ENCODE results near the gene LRIG2.
A peak's percentile ranks its signal among the peaks of the same experiment; 100 is the strongest.
"Not testable (repeated sequence)": the region's sequence is repeated elsewhere in the genome, so short reads cannot be mapped to it uniquely, and the experiment has no call there.

The LRIG2 gene, protein sequence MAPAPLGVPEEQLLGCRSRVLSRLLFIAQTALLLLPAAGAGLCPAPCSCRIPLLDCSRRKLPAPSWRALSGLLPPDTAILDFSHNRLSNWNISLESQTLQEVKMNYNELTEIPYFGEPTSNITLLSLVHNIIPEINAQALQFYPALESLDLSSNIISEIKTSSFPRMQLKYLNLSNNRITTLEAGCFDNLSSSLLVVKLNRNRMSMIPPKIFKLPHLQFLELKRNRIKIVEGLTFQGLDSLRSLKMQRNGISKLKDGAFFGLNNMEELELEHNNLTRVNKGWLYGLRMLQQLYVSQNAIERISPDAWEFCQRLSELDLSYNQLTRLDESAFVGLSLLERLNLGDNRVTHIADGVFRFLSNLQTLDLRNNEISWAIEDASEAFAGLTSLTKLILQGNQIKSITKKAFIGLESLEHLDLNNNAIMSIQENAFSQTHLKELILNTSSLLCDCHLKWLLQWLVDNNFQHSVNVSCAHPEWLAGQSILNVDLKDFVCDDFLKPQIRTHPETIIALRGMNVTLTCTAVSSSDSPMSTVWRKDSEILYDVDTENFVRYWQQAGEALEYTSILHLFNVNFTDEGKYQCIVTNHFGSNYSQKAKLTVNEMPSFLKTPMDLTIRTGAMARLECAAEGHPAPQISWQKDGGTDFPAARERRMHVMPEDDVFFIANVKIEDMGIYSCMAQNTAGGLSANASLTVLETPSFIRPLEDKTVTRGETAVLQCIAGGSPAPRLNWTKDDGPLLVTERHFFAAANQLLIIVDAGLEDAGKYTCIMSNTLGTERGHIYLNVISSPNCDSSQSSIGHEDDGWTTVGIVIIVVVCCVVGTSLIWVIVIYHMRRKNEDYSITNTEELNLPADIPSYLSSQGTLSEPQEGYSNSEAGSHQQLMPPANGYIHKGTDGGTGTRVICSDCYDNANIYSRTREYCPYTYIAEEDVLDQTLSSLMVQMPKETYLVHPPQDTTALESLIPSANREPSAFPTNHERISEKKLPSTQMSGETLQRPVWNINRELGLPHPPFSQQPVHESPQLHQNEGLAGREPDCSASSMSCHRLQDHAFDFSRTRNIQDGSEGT

DNA sequence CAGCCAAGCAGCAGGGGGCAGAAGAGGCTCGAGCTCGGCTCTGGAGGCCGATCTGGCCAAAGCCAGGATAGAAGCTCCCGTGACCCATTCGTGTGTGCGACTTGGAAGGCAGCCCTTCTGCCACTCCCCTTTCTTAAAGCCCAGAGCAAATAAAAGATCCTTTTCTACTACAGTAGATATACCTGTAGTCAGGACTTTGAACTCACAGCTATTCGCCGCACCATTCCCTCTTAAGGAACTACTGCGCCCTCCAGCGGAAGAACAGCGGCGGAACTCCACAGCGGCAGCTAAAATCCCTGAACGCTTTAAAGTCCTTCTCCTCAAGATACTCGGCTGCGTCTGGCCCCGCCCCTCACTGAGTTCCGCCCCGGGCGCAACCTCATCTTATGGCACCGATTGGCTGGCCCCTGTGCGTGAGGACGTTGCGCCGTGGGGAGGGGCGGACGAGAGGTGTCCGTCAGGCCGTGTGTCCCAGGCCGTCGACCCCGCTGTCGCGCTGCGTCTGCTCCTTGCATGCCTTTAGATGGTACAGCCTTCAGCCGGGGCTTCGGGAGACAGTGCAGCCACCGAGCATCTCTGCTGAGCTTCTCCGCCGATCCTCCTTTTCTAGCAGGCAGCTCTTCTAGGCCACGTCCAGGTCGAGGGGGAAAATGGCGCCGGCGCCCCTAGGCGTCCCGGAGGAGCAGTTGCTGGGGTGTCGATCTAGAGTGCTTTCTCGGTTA lies at the start of gene LRIG2:
LRIG2 (plus strand) TSS at position 442 of the 722 bp plus-strand sequence; CDS start at position 651, 209 bp downstream.
- DNase-seq: peak; percentile 99

DNA sequence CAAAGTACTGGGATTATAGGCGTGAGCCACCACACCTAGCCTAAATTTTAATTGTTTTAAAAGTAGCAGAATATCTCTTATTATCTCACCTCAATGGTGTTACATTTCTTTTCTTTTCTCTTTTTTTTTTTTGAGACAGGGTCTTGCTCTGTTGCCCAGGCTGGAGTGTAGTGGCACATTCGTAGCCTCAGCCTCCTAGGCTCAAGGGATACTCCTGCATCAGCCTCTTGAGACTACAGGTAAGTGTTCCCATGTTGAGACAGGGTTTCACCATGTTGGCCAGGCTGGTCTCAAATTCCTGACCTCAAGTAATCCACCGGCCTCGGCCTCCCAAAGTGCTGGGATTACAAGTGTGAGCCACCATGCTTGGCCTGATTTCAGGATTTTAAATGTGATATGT lies 49.7 kb upstream of the LRIG2 start:
- DNase-seq: not testable (repeated sequence)

DNA sequence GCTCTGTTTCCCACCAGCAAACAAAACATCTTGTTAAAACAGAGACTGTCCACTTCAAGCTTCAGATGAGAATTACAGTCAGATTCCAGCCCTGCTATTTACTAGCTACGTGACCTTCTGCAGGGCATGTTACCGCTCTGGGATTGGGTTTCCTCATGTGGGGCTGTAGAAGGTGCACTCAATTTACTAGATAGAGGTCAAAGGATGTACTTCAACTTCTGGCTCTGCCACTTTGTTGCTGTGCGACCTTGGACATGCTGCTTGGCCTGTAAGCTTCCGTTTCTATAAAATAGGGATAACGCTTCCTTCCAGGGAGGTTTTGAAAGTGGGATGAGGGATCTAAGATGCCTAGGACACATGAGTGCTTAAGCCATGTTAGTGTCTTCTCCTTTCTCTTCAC lies 46.0 kb upstream of the LRIG2 start:
- no peak for DNase-seq

DNA sequence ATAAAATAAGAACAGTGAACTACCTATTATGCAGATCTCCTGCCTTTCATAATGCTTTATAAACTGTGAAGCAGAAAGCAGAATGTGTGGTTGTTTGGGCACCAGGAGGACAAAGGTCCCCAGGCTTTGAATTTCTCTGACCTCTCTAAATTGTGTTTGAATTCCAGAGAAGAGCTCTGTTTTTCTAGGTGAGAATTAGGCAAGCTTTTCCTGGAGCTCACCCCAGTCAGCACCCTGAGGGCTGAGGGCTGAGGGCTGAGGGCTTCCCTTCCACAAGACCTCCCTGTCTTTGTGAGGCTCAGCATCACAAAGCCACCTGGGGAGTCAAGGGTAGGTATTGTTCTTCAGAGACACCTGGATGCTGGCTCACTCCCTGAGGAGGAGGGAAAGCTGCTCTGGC lies 45.5 kb upstream of the LRIG2 start:
- DNase-seq: no peak

DNA sequence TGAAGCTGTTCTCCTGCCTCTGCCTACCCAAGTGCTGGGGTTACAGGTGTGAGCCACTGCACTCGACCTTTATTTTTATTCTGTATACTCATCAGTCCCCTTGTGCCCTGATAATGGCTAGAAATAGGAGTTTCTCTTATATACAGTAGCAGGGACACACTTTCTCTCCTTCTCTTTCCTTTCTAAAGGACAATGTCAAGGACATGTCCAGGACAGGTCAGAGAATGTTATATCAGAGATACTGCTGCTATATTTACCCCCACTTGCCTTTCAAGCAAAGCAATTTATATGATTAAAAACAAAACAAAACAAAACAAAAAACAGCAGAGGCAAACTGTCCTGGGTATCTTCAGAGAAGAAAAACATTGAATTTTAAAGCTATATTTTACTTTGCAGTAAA lies 43.2 kb upstream of the LRIG2 start:
- no peak for DNase-seq

DNA sequence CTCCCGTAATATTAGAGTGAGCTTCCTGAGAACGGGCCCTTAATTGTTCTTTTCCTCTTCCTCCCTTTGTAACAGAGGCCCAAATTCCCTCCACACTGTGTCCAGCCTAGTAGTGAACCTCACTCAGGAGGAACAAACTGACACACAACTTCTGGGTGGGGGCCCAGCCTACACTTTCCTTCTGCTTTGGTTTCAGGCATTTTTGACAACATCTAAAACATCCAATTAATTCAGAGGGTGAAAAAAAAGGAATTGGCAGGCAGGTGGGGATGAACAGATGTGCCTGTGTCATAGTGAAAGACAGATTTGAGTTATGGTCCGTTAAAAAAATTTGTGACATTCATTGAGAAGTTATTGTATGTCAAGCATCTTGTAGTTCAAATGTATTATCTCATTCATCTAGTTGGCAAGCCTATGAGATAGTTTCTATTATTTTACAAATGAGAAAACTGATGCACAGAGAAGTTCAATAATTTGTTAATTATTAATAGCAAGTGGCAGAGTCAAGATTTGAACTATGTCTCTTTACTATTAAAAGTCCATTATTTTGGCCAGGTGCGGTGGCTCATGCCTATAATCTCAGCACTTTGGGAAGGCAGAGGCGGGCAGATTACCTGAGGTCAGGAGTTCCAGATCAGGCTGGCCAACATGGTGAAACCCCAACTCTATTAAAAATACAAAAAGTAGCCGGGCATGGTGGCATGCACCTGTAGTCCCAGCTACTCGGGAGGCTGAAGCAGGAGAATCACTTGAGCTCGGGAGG lies 41.6 kb upstream of the LRIG2 start:
- no peak for DNase-seq

DNA sequence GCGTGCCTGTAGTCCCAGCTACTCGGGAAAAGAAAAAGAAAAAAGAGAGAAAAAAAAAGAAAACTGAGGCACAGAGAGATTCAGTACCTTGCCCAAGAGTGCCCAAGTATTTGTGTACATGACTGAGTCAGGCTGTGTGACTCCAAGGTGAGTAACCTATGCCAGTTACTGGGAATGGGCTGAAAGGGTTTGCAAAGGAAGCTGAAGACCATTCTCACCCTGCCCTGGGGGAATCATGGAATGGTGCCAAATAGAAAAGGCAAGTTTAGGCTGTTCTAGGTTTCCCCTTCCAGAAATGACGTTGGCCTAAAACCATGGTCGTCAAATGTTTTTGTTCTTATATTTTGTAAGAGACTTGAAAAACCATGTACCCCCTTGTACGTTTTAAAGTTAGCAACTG lies 37.9 kb upstream of the LRIG2 start:
- no peak for DNase-seq

DNA sequence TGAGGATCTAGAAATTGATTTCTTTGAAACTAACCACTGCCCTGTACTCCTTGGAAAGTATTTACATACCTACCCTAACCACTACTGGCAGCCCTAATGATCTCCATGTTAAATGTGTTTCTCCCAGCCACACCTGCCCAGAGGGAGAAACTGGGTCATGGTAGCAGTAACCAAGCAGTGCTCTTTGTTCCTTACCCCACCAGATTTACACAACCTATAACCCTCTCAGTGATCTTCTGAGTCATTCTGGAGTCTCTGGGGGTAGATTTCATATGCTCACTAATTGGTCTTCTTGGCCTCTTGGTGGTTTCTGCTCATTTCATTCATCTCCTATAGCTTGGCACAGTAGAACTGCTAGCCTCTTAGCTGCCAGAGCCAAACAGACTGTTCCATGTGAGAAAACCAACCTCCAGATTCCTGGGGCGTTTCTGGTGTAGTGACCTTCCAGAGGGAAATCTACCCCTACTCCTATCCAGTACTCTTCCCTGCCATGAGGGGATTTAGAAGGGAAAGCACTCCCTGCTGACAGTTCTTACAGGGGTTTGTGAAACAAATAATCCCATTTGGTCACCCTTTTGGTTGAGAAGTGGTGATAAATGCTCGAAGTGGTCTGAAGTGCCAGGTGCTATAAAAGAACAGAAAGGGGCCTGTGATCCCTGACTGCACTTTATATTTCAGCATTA lies 36.2 kb upstream of the LRIG2 start:
- no peak for DNase-seq

DNA sequence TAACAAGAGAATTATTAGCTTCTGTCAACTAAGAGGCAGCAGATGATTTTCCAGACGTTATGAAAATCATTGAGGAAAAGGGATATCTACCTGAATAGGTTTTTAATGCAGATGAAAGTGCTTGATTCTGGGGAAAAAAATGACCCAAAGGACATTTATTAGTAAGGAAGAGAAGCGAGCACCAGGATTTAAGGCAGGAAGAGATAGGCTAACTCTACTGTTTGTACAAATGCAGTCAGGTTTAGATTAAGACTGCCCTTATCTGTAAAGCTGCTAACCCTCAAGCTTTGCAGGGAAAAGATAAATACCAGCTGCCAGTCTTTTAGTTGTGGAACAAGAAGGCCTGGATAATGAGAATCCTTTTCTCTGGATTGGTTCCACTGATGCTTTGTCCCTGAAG lies 33.0 kb upstream of the LRIG2 start:
- DNase-seq: no peak

DNA sequence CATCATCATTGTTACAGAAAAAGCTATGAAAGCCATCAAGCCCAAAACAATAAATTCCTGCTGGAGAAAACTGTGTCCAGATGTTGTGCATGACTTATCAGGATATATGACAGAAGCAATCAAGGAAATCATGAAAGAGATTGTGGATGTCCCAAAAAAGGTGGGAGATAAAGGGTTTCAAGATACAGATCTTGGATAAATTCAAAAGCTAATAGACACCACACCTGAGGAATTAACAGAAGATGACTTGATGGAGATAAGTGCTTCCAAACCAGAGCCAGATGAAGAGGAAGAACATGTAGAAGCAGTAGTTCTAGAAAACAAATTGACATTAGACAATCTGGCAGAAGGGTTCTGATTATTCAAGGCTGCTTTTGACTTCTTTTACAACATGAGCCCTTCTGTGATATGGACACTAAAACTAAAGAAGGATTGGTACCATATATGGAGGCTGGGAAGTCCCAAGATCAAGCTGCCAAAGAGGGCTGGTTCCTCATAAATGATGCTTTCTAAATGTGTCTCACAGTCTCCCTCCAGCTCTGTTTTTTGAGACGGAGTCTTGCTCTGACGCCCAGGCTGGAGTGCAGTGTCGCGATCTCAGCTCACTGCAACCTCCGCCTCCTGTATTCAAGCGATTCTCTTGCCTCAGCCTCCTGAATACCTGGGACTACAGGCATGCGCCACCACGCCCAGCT lies 32.1 kb upstream of the LRIG2 start:
- no peak for DNase-seq

DNA sequence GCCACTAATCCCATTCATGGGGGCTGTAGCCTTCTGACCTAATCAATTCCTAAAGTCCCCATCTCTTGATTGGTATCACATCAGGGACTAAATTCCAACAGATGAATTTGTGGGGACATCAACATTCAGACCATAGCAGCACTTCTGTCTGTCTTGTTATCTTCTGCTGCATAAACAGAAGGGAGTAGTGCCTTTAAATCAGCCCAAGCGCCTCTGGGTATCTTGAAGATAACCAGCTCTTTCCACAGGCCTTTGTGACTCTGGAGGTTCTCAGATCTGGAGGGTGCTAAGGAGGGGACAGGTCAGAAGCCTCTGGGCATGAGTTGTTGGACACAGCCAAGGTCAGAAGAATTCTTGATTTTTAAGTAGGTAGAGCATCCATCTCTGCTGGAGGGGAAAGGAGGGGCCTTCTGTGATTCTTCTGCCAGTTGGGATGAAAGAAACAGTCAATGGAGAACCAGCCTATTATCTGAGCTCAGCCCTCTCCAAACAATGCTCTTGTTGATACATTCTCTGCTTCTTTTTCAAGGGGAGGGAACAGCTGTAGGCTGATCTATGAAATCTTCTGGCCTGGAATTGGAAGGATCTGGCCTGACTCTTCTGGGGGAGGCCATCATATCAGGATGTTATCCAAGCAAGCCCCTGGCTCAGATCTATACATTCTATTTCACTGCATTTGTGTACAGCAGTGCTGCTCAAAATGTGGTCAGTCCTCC lies 31.3 kb upstream of the LRIG2 start:
- DNase-seq: no peak

DNA sequence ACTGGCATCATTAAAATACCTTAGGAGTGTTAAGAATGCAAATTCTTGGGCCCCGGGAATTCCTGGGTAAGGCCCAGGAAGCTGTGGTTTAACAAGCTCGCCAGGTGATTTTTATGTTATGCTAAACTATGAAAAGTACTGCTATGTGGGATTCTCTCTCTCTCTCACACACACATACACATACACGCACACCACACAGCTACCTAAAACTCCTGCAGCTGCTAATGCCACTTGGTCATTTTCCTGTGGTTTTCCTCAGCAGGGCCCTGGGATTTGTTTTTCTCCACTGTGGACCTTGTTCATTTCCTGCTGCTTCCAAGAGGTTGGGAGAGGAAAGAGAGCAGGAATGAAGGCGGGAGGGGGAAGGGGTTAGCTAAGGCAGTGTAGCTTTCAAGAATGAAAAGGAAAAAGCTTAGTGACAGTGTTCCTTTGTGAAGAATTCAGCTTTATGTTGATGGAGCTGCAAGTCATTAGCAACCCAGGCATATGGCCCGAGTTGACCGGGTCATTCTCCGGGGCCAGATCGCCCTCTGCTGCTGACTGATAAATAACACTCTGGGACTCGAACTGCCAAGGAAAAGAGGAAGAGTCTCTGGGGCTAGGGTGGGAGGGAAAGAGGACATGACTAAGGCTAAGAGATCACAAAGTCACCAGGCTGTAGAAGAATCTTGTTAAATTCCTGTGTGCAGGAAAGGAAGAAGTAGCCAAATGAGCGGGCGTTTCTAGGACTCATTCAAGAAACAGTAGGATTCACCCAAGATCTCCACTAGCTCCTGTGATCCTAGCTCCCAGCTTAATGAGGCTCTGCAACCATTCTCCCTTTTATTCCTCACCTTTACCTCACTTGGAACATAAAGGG lies 30.5 kb upstream of the LRIG2 start:
- peak; percentile 41 for DNase-seq

DNA sequence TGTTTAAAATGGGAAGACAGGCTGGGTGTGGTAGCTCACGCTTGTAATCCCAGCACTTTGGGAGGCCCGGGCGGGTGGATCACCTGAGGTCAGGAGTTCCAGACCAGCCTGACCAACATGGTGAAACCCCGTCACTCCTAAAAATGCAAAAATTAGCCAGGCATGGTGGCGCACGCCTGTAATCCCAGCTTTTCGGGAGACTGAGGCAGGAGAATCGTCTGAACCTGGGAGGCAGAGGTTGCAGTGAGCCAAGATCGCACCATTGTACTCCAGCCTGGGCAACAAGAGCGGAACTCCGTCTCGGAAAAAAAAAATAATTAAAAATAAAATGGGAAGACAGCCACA lies 29.9 kb upstream of the LRIG2 start:
- DNase-seq: not testable (repeated sequence)

DNA sequence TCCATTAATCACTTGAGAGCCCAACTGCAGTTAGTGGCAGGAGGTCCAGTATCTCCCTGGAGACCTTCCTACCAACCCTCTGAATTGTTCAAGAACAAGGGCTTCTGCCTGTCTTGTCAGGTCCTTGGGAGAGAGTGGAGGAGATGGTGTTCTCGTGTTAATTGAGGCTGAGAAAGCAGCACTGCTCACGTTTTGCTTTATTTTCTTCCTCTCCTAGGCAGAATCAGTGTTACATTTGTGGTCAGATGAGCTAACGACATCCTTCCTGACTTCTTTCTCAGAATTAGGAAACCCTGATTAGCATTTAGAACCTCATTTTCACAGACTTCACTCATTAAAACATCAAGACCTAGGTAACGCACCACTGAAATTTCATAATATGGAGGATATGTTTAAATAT lies 26.4 kb upstream of the LRIG2 start:
- DNase-seq: peak; percentile 9

DNA sequence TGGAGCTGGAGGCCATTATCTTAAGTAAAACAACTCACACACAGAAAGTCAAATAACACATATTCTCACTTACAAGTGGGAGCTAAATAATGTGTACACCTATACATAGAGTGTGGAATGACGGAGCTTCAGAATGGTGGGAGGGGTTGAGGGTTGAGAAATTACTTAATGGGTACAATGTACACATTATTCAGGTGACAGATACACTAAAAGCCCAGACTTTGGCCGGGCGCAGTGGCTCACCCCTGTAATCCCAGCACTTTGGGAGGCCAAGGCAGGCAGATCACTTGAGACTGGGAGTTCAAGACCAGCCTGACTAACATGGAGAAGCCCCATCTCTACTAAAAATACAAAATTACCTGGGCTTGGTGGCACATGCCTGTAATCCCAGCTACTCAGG lies 24.9 kb upstream of the LRIG2 start:
- DNase-seq: no peak

DNA sequence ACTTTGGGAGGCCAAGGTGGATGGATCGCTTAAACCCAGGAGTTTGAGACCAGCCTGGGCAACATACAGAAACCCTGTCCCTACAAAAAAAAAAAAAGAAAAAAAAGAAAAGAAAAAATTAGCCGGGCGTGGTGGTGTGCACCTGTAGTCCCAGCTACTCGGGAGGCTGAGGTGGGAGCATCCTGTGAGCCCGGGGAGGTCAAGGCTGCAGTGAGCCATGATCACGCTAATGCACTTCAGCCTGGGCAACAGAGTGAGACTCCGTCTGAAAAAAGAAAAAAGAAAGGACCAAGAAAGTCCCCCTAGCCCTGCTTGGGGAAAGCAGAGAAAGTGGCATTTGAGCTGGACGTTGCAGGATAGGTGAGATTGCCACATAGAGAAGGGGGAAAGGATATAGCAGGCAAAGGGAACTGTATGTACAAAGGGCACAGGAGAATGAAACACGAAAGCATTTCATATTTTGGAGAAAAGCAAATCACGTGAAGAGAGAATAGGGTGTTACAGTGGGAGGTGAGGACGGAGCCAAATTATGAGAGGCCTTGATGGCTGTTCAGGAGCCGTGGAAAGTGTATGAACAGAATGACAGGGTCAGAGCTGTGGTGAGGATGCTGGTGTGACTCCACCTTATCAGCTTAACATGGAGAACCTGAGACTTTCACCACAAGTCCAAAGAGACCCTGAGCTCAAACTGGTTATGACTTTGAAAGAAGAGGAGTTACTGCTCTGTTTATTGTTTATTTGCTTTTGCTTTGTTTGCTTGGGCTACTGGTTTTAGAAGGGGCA lies 19.5 kb upstream of the LRIG2 start:
- DNase-seq: no peak

DNA sequence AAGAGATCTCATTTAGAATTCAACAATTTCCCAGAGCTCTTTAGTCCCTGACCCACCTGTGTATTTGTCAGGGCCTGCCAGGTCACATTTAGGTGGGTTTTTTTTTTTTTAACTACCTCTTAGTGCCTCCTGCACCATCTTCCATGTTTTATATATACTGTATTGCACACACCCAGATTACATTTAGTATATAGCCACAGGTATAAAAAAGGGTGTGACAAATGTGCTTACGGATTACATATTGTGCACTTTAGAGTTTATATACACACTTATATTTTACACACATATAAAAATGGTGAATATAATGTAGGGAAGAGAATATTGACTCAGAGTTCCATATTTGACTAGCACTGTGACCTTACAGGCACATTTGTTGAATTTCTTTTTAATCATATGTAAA lies 17.4 kb upstream of the LRIG2 start:
- no peak for DNase-seq

DNA sequence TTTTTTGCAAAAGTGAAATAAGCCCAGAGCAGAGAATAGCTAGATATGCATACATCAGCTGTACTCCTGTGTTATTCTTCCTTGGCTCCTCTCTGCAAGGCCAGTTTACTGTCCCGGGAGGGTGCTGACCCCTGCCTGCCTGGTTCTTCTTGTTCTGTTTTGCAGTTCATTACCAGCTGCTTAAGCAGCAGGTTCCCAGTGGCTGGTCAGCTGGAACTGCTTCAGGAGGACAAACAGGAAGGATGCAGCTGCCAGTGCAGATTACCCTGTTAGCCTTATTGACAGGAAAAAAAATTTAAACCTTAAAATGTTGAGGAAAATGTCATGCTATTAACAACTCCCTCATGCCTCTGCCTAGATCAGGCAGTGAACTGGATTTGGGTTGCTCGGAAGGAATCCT lies 16.0 kb upstream of the LRIG2 start:
- no peak for DNase-seq

All from CD4-positive, alpha-beta T cell treated with Interleukin-17A for 4 hours (primary cell).